Muscle layer of colon (tissue), 2 donors: ENCODE results near the gene TET2.

Experiments
- H3K27ac ChIP-seq: one replicate; pipeline ENCODE4 v1.7.0; 2013; ENCODE audit warnings: low read depth, mild to moderate bottlenecking, low read length, moderate library complexity
- H3K27me3 ChIP-seq, 2 donors: one replicate each; pipeline ENCODE4 v1.7.0; 2013; ENCODE audit warnings: low read length in 2 of 2, mild to moderate bottlenecking in 2 of 2; ENCODE audit not compliant: insufficient read depth in 2 of 2, control insufficient read depth in 1 of 2
- H3K36me3 ChIP-seq: one replicate; pipeline ENCODE4 v1.7.0; 2013; ENCODE audit warnings: mild to moderate bottlenecking, low read length; ENCODE audit not compliant: insufficient read depth
- H3K4me1 ChIP-seq: one replicate; pipeline ENCODE4 v1.7.0; 2013; ENCODE audit warnings: mild to moderate bottlenecking, low read length; ENCODE audit not compliant: insufficient read depth
- H3K4me3 ChIP-seq, 2 donors: one replicate each; pipeline ENCODE4 v1.7.0; 2013; ENCODE audit warnings: low read length in 2 of 2, low read depth in 1 of 2, mild to moderate bottlenecking in 1 of 2, moderate library complexity in 1 of 2
- H3K9ac ChIP-seq: one replicate; pipeline ENCODE4 v1.7.0; 2013; ENCODE audit warnings: low read length
- H3K9me3 ChIP-seq: one replicate; pipeline ENCODE4 v1.7.0; 2013; ENCODE audit warnings: mild to moderate bottlenecking, low read length
- donor health status: abdominal sarcoma.
- donor health status: Adenocarcinoma of cecum.

Gene TET2

GRCh38 chr4:105186701-105187161 is 40.1 kb downstream of the TET2 start:
- no peaks in the 10 kb centered on the region for H3K9me3 ChIP-seq
- H3K36me3 ChIP-seq: no peaks in the 10 kb centered on the region
- H3K4me3 ChIP-seq: no peak overlapping the region
- H3K27me3 ChIP-seq: no peaks in the 10 kb centered on the region
- H3K9ac ChIP-seq: no peak overlapping the region
- H3K4me1 ChIP-seq: peaks cover 28% of the 10 kb centered on the region
- H3K27ac ChIP-seq: no peak overlapping the region

- Histone ChIP-seq H3K4me3 (no peak overlapping the region), H3K27me3 (no peaks in the 10 kb centered on the region), H3K27ac (no peak overlapping the region), H3K9ac (no peak overlapping the region), H3K4me1 (peaks cover 30% of the 10 kb centered on the region), H3K36me3 (no peaks in the 10 kb centered on the region), H3K9me3 (no peaks in the 10 kb centered on the region)
These were observed 43.4 kb downstream of the TET2 start for GRCh38 chr4:105189855-105190650.

GRCh38 chr4:105191621-105192210 is 45.0 kb downstream of the TET2 start:
- Histone ChIP-seq H3K9me3 (no peaks in the 10 kb centered on the region), H3K4me1 (peaks cover 38% of the 10 kb centered on the region), H3K27ac (no peak overlapping the region), H3K4me3 (no peak overlapping the region), H3K9ac (no peak overlapping the region), H3K27me3 (no peaks in the 10 kb centered on the region), H3K36me3 (no peaks in the 10 kb centered on the region)

- no peak overlapping the region for H3K4me3 ChIP-seq
- no peak overlapping the region for H3K27ac ChIP-seq
- H3K4me1 ChIP-seq: peaks cover 46% of the 10 kb centered on the region
- H3K9ac ChIP-seq: no peak overlapping the region
- H3K27me3 ChIP-seq: no peaks in the 10 kb centered on the region
- H3K9me3 ChIP-seq: no peaks in the 10 kb centered on the region
- H3K36me3 ChIP-seq: no peaks in the 10 kb centered on the region
These were observed 45.8 kb downstream of the TET2 start for GRCh38 chr4:105192474-105192873.

- H3K27ac ChIP-seq: no peak overlapping the region
- H3K9ac ChIP-seq: no peak overlapping the region
- H3K4me1 ChIP-seq: peaks cover 46% of the 10 kb centered on the region
These were observed 46.2 kb downstream of the TET2 start for GRCh38 chr4:105192910-105193309.

GRCh38 chr4:105193536-105193935 is 46.9 kb downstream of the TET2 start:
- no peaks in the 10 kb centered on the region for H3K36me3 ChIP-seq
- no peaks in the 10 kb centered on the region for H3K9me3 ChIP-seq
- H3K4me1 ChIP-seq: peaks cover 46% of the 10 kb centered on the region
- no peak overlapping the region for H3K27ac ChIP-seq
- no peaks in the 10 kb centered on the region for H3K27me3 ChIP-seq
- H3K4me3 ChIP-seq: no peak overlapping the region
- no peak overlapping the region for H3K9ac ChIP-seq

More at GRCh38 chr4:105192910-105193309, 46.2 kb downstream of the TET2 start:
- no peaks in the 10 kb centered on the region for H3K36me3 ChIP-seq
- H3K9me3 ChIP-seq: no peaks in the 10 kb centered on the region
- no peaks in the 10 kb centered on the region for H3K27me3 ChIP-seq
- no peak overlapping the region for H3K4me3 ChIP-seq

GRCh38 chr4:105194328-105195231 is 47.9 kb downstream of the TET2 start:
- Histone ChIP-seq H3K4me1 (peaks cover 44% of the 10 kb centered on the region), H3K27ac (no peak overlapping the region), H3K4me3 (no peak overlapping the region), H3K36me3 (no peaks in the 10 kb centered on the region), H3K27me3 (no peaks in the 10 kb centered on the region), H3K9me3 (no peaks in the 10 kb centered on the region), H3K9ac (no peak overlapping the region)

- Histone ChIP-seq H3K27me3 (no peaks in the 10 kb centered on the region), H3K27ac (no peak overlapping the region), H3K4me3 (no peak overlapping the region), H3K9me3 (no peaks in the 10 kb centered on the region), H3K36me3 (no peaks in the 10 kb centered on the region), H3K9ac (no peak overlapping the region), H3K4me1 (peaks cover 25% of the 10 kb centered on the region)
These were observed 50.0 kb downstream of the TET2 start for GRCh38 chr4:105196523-105197145.

GRCh38 chr4:105197777-105198176 is 51.1 kb downstream of the TET2 start:
- H3K27ac ChIP-seq: no peak overlapping the region
- no peaks in the 10 kb centered on the region for H3K36me3 ChIP-seq
- H3K27me3 ChIP-seq: no peaks in the 10 kb centered on the region
- no peaks in the 10 kb centered on the region for H3K9me3 ChIP-seq
- H3K9ac ChIP-seq: no peak overlapping the region
- peaks cover 20% of the 10 kb centered on the region for H3K4me1 ChIP-seq
- no peak overlapping the region for H3K4me3 ChIP-seq

- Histone ChIP-seq H3K4me1 (peaks cover 16% of the 10 kb centered on the region), H3K27me3 (no peaks in the 10 kb centered on the region), H3K9me3 (no peaks in the 10 kb centered on the region), H3K4me3 (no peak overlapping the region), H3K36me3 (no peaks in the 10 kb centered on the region), H3K27ac (no peak overlapping the region), H3K9ac (no peak overlapping the region)
These were observed 51.9 kb downstream of the TET2 start for GRCh38 chr4:105198541-105198940.

GRCh38 chr4:105206214-105206613 is 59.5 kb downstream of the TET2 start:
- Histone ChIP-seq H3K27ac (no peak overlapping the region), H3K4me3 (no peak overlapping the region), H3K27me3 (no peaks in the 10 kb centered on the region), H3K36me3 (no peaks in the 10 kb centered on the region), H3K9ac (no peak overlapping the region), H3K4me1 (no peaks in the 10 kb centered on the region), H3K9me3 (no peaks in the 10 kb centered on the region)
